Activated B cell treated with CpG ODN at 0.5 μM for 24 hours (primary cell): Measurements from ENCODE around the gene DENND11. TPM values are rescaled to one million over a fixed set of nuclear protein-coding genes. Genes with fewer than 3 reads are reported as not detected.
"Not testable (repeated sequence)": the region's sequence is repeated elsewhere in the genome, so short reads cannot be mapped to it uniquely, and the experiment has no call there.

Source experiments
- ATAC-seq: fragments of 200-7000 bp; cut with Tn5 transposase; one replicate; pipeline ENCODE4 v1.10.0; 2021; ENCODE audit warnings: low read depth, mild to moderate bottlenecking, moderate library complexity
- CTCF ChIA-PET: fragments of 350-600 bp; sonication (Branson Sonifier 250); formaldehyde crosslinking; loops from one replicate; lab custom pipeline; 2021; ENCODE audit warnings: antibody characterized with exemption; lab: Charles Lee
- POLR2A ChIA-PET: fragments of 350-600 bp; sonication (Branson Sonifier 250); formaldehyde crosslinking; loops from one replicate; lab custom pipeline; 2021; ENCODE audit warnings: antibody characterized with exemption; lab: Charles Lee
- DNase-seq: peaks from one replicate; pipeline ENCODE4 v3.0.0; 2022
- H3K27ac Mint-ChIP-seq: one replicate; pipeline ENCODE4 v1.8.0; 2020; ENCODE audit warnings: mixed read lengths
- H3K27me3 Mint-ChIP-seq: one replicate; pipeline ENCODE4 v1.8.0; 2021; ENCODE audit warnings: mixed read lengths
- H3K36me3 Mint-ChIP-seq: one replicate; pipeline ENCODE4 v1.8.0; 2021; ENCODE audit warnings: low read depth, mixed read lengths
- H3K4me1 Mint-ChIP-seq: one replicate; pipeline ENCODE4 v1.8.0; 2021; ENCODE audit warnings: mixed read lengths
- H3K4me3 Mint-ChIP-seq: one replicate; pipeline ENCODE4 v1.8.0; 2020; ENCODE audit warnings: mild to moderate bottlenecking, mixed read lengths
- H3K9me3 Mint-ChIP-seq: one replicate; pipeline ENCODE4 v1.8.0; 2020; ENCODE audit warnings: mixed read lengths
- CTCF ChIP-seq: fragments of 200-600 bp; IDR thresholded peaks from one replicate; pipeline ENCODE4 v1.8.0; 2022; ENCODE audit warnings: antibody characterized with exemption, mild to moderate bottlenecking
- intact Hi-C: fragments of 100-400 bp; cut with micrococcal nuclease; formaldehyde crosslinking; loops from one replicate; pipeline ENCODE4 v1.15.1; 2024
- total RNA-seq: library from RNA; stranded (reverse); gene quantifications from 2 replicates; pipeline ENCODE4 v1.2.3, GENCODE V29; 2022

Gene DENND11
- total RNA-seq, 1 donor from 2014 or later, result 58.1 TPM

DNA sequence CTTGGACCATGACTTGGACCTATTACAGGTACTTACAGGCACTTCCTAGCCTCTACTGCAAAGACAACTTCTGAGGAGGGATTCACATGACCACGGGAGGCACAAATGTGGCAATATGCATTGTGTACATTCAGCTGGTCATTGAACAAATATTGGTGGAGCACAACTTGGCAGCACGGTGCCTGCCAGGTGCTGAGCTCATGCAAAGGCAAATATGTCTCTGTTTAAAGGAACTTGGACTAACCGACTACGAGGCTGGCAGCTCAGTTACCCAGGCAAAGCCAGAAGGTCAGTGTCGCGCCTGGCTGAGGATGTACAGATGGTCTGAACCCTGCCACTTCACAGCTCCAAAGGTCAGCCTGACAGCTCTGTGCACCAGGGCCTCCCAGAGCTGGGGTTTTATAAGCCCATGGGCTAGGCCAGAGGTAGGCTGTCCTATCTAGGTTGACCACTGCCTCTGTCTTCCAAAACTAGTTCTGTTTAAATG lies 6.1 kb downstream of the DENND11 start:
- ChIA-PET POLR2A (interaction anchor here (1.0 kb wide), 1 partner anchor 42 kb away, joined by 5 read pairs; the partner anchor contains the start of gene SSBP1), CTCF (no interaction called here)
- intact Hi-C loops, result no loop called here
- H3K4me3 Mint-ChIP-seq, result no peak overlapping the region
- H3K27ac Mint-ChIP-seq, result no peak overlapping the region
- peaks cover 17% of the 10 kb centered on the region for H3K36me3 Mint-ChIP-seq
- peaks cover 65% of the 10 kb centered on the region for H3K4me1 Mint-ChIP-seq
- ATAC-seq (no peak), DNase-seq (no peak)
- H3K9me3 Mint-ChIP-seq, result no peaks in the 10 kb centered on the region
- H3K27me3 Mint-ChIP-seq, result no peaks in the 10 kb centered on the region
- no peak for TF ChIP-seq CTCF

- no peaks in the 10 kb centered on the region for H3K9me3 Mint-ChIP-seq
- ChIA-PET CTCF (no interaction called here), POLR2A (no interaction called here)
- TF ChIP-seq CTCF, result no peak
- intact Hi-C loops, result no loop called here
- H3K27me3 Mint-ChIP-seq, result no peaks in the 10 kb centered on the region
- DNase-seq, result no peak
- H3K4me1 Mint-ChIP-seq, result peaks cover 37% of the 10 kb centered on the region
- ATAC-seq, result no peak
- H3K36me3 Mint-ChIP-seq, result peaks cover 33% of the 10 kb centered on the region
- no peak overlapping the region for H3K27ac Mint-ChIP-seq
- H3K4me3 Mint-ChIP-seq, result no peak overlapping the region
Measured at GRCh38 chr7:141693082-141693481, 8.9 kb downstream of the DENND11 start.

- no peaks in the 10 kb centered on the region for H3K9me3 Mint-ChIP-seq
- no peak overlapping the region for H3K4me3 Mint-ChIP-seq
- no peak overlapping the region for H3K27ac Mint-ChIP-seq
- DNase-seq (no peak), ATAC-seq (no peak)
- H3K27me3 Mint-ChIP-seq, result no peaks in the 10 kb centered on the region
- POLR2A ChIA-PET, result no interaction called here
- H3K36me3 Mint-ChIP-seq, result peaks cover 35% of the 10 kb centered on the region
- TF ChIP-seq CTCF, result no peak
- peaks cover 26% of the 10 kb centered on the region for H3K4me1 Mint-ChIP-seq
- CTCF ChIA-PET, result no interaction called here
- intact Hi-C loops, result no loop called here
Measured at GRCh38 chr7:141691961-141692360, 10.0 kb downstream of the DENND11 start.

DNA sequence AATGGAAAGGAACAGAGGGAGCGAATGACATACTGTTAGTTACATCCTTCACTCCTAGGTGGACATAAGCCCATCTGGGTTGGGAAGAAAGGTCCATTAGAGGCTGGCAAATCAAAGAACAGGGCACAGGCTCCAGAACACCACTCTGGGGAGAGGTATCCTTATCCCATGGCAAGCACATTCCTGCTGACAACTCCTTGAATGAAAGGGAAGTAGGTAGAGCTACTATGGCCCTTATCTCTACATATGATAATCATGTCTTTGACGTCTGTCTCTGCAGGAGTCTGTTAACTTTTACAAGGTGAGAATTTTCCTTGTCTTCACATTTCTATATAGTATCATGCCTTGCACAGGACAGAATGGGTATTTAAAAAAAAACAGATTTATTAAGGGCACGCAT lies 10.4 kb downstream of the DENND11 start:
- no peak overlapping the region for H3K4me3 Mint-ChIP-seq
- no peaks in the 10 kb centered on the region for H3K27me3 Mint-ChIP-seq
- no peak overlapping the region for H3K27ac Mint-ChIP-seq
- ChIA-PET POLR2A (interaction anchor here (0.6 kb wide), 1 partner anchor 10 kb away, joined by 3 read pairs; no protein-coding TSS in a partner anchor), CTCF (no interaction called here)
- no peak for TF ChIP-seq CTCF
- no peaks in the 10 kb centered on the region for H3K9me3 Mint-ChIP-seq
- intact Hi-C loops, result no loop called here
- DNase-seq, result no peak
- peaks cover 36% of the 10 kb centered on the region for H3K36me3 Mint-ChIP-seq
- peaks cover 22% of the 10 kb centered on the region for H3K4me1 Mint-ChIP-seq
- no peak for ATAC-seq

DNA sequence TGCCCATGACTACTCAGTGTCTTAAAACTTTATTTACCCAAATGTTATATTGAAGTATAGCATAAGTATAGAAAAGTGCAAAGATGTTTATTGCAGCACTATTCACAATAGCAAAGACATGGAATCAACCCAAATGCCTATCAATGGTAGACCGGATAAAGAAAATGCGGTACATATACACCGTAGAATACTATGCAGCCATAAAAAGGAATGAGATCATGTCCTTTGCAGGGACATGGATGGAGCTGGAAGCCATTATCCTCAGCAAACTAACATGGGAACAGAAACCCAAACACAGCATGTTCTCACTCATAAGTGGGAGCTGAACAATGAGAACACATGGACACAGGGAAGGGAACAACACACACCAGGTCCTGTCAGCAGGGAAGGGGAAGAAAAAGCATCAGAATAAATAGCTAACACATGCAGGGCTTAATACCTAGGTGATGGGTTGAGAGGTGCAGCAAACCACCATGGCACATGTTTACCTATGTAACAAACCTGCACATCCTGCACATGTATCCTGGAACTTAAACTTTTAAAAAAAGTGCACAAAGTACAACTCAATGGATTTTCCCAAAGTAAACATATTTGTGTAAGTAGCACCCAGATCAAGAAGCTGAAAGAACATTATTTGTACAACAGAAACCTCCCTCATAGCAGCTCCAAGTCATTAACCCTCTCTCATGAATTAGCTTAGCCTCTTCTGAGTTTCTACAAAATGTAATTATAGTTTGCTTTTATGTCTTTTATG lies 12.7 kb downstream of the DENND11 start:
- H3K9me3 Mint-ChIP-seq, H3K4me3 Mint-ChIP-seq, POLR2A ChIA-PET, intact Hi-C loops, DNase-seq, ATAC-seq, H3K4me1 Mint-ChIP-seq, H3K27ac Mint-ChIP-seq, H3K27me3 Mint-ChIP-seq: not testable (repeated sequence)
- peaks cover 41% of the 10 kb centered on the region for H3K36me3 Mint-ChIP-seq
- CTCF ChIA-PET, result interaction anchor here (1.6 kb wide), 1 partner anchor 35 kb away, joined by 8 read pairs; no protein-coding TSS in a partner anchor
